GM12872 (cell line): Measurements from ENCODE around the gene NOTCH1.

ENCODE experiments used
- CTCF ChIP-seq: IDR thresholded peaks from 3 replicates; pipeline ENCODE4 v1.5.1; 2011; ENCODE audit warnings: low read depth, mild to moderate bottlenecking, low read length, moderate library complexity; ENCODE audit not compliant: insufficient read depth

Gene NOTCH1

GRCh38 chr9:136588663-136589464 lies 43.0 kb upstream of the NOTCH1 start:
- no peak for TF ChIP-seq CTCF

GRCh38 chr9:136587944-136588662 lies 42.3 kb upstream of the NOTCH1 start:
- no peak for TF ChIP-seq CTCF

GRCh38 chr9:136587145-136587943 lies 41.5 kb upstream of the NOTCH1 start:
- no peak for TF ChIP-seq CTCF

- TF ChIP-seq CTCF: no peak
Measured at GRCh38 chr9:136586391-136586953, 40.6 kb upstream of the NOTCH1 start.

- TF ChIP-seq CTCF: no peak
Measured at GRCh38 chr9:136585531-136586120, 39.8 kb upstream of the NOTCH1 start.

GRCh38 chr9:136584934-136585333 lies 39.1 kb upstream of the NOTCH1 start:
- TF ChIP-seq CTCF: no peak
